GM13977 (cell line): ENCODE data around the gene TCFL5.

Experiments
- DNase-seq: peaks from one replicate; pipeline ENCODE4 v3.0.0; 2012; ENCODE audit warnings: low spot score
- in situ Hi-C: fragments of 300-500 bp; cut with MboI; formaldehyde crosslinking; loops from one replicate; pipeline ENCODE4 v1.12.0; 2022; ENCODE audit warnings: low sequenced_read_pairs, low pct_unique_long_range_greater_than_20kb, mixed read lengths, inconsistent platforms; ENCODE audit not compliant: unreplicated experiment
- TF ChIP-seq, protein P1 (sequence below): IDR thresholded peaks from 2 replicates; pipeline ENCODE4 v1.5.1; 2012; ENCODE audit warnings: mild to moderate bottlenecking, control low read depth; ENCODE audit not compliant: insufficient read depth; ENCODE audit errors: extremely low read depth, missing control alignments

TCFL5 gene

DNA sequence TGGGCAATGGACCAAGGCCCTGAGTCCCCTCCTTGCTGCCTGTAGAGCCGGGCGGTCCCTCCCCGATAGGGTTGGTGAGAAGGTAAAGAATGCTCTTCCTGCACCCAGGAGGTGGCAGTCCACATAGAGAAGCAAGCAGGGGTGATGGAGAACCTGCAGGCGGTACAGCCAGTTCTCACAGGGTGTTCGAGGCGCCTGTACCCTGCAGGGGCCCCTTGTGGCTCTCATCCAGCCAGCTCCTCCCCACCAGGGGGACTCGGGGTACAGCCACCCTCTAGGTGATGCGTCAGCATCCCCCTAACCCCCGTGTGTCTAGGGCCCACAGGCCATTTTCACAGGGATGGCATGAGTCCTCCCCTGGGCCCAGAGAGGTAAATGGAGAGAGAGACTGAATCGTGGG lies 49.9 kb downstream of the TCFL5 start:
- in situ Hi-C loops = no loop called here
- no peak for DNase-seq

DNA sequence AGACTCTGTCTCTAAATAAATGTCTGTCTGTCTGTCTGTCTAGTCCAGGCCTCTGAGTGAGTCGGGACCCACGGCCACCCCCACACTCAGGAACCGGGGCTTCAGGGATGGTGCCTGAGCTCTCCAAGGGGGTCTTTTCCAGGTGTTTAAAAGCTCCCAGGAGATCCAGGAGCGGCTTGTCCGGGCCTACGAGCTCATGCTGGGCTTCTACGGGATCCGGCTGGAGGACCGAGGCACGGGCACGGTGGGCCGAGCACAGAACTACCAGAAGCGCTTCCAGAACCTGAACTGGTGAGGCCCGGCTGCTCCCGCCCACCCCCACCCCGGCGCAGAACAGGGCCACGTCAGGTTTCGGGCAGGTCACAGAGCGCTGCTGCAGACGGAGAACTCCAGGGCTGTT lies 50.3 kb downstream of the TCFL5 start:
- no peak for DNase-seq
- TF ChIP-seq, protein P1, sequence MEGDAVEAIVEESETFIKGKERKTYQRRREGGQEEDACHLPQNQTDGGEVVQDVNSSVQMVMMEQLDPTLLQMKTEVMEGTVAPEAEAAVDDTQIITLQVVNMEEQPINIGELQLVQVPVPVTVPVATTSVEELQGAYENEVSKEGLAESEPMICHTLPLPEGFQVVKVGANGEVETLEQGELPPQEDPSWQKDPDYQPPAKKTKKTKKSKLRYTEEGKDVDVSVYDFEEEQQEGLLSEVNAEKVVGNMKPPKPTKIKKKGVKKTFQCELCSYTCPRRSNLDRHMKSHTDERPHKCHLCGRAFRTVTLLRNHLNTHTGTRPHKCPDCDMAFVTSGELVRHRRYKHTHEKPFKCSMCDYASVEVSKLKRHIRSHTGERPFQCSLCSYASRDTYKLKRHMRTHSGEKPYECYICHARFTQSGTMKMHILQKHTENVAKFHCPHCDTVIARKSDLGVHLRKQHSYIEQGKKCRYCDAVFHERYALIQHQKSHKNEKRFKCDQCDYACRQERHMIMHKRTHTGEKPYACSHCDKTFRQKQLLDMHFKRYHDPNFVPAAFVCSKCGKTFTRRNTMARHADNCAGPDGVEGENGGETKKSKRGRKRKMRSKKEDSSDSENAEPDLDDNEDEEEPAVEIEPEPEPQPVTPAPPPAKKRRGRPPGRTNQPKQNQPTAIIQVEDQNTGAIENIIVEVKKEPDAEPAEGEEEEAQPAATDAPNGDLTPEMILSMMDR = no peak
- in situ Hi-C loops = no loop called here

More for the DNA sequence above, 49.9 kb downstream of the TCFL5 start:
- TF ChIP-seq, protein P1 = no peak

GRCh38 chr20:62809530-62810428 lies 51.8 kb downstream of the TCFL5 start:
- TF ChIP-seq, protein P1 = no peak
- no peak for DNase-seq
- in situ Hi-C loops = no loop called here

- peak; percentile 86 for DNase-seq
- TF ChIP-seq, protein P1 = peak; percentile 87
- in situ Hi-C loops = no loop called here
Observed at GRCh38 chr20:62808211-62808865, 53.3 kb downstream of the TCFL5 start.

- TF ChIP-seq, protein P1 = no peak
- no peak for DNase-seq
- in situ Hi-C loops = no loop called here
Observed at GRCh38 chr20:62807444-62808210, 54.0 kb downstream of the TCFL5 start.

- TF ChIP-seq, protein P1 = no peak
Observed at GRCh38 chr20:62806383-62807050, 55.1 kb downstream of the TCFL5 start.

More at GRCh38 chr20:62806383-62807050, 55.1 kb downstream of the TCFL5 start:
- DNase-seq = no peak
- in situ Hi-C loops = no loop called here
